ELF-1 (cell line): ENCODE results near the gene SLF1.
A peak's percentile ranks its signal among the peaks of the same experiment; 100 is the strongest.

Experiments
- DNase-seq: peaks from one replicate; pipeline ENCODE4 v3.0.0-alpha.2; 2016; ENCODE audit warnings: low read depth, low spot score

SLF1 gene

DNA sequence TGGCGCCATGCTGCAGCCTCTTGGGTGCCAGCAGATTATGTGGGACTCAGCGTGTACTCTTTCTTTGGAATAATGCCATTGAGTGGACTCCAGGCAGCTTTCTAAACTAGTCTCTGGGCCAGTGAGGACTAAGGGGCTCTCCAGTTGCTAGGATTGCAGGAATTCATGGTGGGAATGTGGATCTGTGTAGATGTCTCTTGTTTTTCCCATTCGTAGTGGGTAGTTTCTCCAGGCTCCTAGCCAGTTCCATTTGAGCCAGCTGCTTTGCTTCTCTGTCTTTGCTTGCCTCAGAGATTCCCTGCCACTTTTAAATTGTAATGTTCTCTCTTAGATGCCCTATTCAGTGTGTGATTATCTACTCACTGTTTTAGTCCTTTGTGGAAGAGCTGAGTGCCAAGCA is 42.6 kb downstream of the SLF1 start:
- no peak for DNase-seq

DNA sequence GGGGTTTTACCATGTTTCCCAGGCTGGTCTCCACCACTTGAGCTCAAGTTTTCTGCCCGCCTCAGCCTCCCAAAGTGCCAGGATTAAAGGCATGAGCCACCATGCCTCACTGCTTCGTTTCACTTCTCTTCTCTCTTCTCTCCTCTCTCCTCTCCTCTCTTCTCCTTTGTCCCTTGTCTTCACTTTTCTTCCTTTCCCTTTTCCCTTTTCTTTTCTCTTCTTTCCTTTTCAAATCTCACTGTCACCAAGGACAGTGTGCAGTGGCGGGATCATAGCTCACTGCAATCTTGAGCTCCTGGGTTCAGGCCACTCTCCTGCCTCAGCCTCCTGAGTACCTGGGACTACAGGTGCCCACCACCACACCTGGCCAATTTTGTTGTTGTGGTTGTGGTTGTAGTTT is 49.5 kb downstream of the SLF1 start:
- DNase-seq = no peak

DNA sequence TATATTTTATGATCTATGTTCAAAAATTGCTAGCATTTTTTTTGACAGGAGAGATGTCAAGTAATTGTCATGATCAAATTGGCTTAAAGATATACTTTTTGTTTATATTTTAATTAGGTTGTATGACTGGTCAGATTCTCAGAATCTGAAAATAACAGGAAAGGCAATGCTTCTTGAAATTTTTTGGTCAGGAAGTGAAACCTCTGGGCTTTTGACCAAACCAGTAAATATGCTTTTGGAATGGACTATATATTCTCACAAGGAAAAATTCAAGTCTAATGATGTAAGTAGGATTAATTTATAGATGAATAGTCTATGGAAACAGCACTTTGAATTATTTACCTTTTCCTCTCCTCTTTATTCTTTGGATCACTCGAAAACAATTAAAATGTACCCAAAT is 52.3 kb downstream of the SLF1 start:
- no peak for DNase-seq

DNA sequence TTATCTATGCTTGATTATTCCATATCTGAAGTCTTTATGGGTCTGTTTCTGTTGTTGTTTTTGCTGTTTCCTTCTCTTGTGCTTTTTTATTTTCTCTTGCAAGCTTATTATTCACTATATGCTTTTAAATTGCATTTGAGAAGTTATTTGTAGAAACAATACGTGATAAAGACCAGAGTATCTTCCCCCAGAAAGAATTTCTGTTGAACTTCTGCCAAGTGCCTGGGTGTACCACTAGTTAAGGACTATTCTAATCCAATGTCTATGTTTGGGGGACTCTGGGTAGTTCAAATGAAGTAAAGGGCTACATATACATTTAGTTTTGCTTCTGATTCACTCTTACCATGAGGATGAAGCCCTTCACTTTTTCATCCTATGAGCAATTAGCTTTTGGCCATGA is 54.3 kb downstream of the SLF1 start:
- no peak for DNase-seq

DNA sequence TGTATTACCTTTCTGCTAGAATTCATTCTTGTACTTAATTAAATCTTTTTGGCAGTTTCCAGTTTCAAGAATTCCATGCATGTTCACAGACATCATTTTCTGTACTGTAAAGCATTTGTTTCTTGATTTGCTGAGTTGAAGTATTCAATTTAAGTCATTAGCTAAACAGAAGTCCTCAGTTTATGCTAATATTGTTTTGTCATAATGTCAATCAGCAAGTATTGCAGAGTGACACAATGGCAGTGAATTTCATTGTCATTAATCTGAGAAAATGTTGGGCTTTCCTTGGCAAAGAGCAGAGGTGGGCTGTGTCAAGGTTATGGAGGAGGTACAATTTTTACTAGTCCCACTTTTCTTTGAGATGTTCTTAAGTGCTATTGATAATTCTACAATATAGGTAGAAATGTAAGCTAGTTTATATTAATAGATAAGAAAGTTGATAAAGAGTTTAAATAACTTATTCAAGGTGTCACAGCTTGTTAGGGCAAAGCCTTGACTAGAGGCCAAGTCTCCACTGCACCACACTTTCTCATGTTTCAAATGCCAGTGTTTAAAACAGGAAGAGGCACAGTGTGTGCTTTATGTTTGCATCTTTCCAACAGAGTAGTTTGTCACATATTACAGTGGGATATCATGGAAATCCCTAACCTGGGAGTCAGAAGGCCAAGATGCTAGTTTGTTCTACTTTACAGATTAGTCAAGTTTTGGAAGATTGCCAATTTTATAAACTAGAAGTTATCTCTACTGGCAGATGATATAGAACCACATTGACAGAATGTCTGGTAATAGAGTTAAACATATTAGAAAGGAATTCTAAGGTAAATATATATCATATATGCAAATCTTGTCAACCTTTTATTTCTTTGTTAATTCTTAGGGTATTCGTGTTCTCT is 56.3 kb downstream of the SLF1 start:
- no peak for DNase-seq

DNA sequence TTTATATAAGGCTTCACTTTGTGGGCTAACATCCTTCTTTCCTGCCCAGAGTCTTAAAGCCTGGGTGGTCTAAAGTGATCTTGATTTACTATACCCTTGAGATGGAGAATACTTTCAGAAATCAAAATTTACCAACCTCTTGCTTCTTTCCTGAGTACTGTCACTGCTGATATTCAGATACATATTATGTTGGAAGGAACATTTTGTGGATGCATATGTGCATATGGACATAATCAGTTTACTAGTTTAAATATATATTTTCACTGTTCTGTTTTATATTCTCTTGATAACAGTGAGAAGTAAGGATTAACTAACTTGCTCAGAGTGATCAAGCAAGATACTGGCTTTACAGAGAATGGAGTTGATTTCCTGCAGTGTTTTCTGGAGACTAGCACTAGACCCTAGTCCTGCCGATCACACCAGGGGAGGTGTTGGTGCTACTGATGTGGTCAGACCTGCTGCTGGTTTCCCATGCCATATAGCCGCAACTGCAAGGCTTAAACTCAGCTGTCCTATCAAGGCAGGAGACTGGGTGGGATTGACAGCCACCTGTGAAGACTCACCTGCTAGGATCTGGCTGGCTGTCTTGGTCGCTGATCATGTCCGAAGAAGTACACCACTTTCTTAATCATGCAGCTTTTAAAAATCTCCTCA is 57.6 kb downstream of the SLF1 start:
- no peak for DNase-seq

DNA sequence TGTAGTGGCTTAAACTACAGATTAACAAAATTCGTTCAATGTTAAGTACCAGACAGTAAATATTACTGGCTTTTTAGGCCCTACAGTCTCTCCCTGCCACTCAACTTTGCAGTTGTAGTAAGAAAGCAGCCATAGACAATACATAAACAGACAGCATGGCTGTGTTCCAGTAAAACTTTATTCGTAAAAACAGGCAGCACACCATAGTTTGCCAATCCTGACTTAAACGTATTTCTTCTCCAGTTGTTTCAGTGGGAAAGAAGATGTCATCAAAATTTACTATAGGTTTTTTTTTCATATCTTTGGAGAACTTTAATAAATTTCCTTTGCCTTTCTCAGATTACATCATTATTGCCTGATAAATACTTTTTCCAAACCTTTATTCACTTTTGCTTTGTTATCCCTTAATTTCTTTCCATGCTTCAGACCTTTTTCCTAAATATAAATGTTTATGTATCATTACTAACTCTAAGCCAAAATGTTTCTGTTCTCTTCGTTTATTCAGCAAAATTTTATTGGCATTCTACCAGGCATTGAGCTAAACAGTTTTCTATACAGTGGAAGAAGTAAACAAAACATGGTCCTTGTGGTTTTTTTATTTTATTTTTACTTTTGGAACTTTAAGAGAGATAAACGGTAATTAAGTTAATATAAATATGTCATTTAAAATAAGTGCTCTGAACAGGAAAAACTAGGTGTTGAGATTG is 64.5 kb downstream of the SLF1 start:
- DNase-seq = no peak

DNA sequence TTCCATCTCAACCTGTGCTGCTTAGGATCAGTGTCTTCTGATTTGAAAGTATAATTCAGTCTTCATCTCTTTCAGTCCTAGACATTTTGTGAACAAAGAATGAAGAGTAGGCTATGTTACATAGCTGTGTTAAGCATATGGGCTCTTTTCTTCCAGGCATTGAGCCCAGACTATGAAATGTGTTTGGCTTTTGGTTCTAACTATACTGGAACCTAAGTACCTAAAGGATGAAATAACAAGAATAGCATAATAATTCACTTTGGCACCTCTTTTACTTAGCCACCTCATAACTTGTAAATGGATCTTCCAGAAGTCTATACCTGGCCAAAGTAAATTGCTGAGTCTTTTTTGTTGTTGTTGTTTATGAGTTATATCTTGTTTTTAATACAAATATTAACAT is 71.4 kb downstream of the SLF1 start:
- no peak for DNase-seq

DNA sequence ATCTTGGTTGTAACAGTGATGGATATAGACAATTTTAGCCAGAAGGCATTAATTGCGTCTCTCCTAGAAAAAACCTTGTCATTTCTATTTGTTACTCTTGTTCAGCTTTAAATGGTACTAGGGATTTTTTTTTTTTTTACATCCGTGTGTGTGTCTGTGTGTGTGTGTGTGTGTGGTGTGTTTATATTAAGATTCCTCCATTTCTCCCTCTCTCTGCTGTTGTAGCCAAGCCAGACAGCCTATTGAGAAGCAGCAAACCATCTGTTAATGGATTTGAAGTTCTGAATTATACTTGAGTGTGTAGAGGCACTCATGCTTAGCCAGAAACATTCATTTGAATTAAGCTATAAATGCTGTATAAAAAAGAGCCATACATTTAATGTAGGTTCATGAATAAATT is 72.3 kb downstream of the SLF1 start:
- no peak for DNase-seq

DNA sequence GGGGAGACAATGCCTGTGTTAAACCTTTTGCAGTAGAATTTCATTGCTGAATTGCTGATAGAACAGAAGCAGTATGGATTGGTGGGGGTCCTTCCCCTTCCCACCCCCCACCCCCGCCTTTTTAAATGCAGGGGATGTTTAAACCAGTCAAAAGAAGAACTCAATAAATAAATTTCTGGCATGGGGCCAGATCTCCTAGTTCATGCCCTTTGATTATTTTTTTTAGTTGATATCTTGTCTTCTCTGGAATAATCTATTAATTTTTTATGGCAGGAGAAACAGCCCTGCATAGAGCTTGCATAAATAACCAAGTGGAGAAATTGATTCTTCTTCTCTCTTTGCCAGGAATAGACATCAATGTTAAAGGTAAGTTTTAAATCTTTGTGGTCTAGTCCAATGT is 72.8 kb downstream of the SLF1 start:
- no peak for DNase-seq

DNA sequence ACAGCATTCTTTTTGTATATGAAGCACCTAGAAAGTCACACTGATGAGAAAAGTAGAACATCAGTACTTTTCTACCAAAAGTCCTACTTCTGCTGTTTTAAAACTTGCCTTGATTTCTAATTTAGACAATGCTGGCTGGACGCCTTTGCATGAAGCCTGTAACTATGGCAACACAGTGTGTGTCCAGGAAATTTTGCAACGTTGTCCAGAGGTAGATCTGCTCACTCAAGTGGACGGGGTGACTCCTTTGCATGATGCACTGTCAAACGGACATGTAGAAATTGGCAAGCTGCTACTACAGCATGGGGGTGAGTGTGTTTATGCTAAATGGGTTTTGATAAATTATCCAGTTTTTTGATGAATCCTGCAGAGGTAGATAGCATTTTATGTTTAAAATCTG is 73.5 kb downstream of the SLF1 start:
- DNase-seq = no peak

DNA sequence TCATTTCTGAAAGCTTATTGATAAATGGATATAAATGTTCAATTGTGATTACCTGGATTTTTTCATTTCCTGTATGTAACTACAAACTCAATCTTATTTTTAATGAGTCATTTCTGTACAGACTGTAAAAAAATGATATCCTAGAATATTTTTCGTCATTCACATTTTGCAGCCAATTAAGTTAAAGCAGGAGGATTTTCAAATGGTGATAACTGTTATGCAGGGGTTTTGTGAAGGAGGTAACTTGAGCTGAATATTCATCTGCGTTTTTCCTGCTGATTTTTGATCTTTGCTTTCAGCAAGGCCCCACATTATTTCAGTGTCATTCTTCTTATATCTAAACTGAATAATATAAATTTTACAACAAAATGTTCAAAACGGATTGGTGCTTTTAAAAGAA is 74.1 kb downstream of the SLF1 start:
- DNase-seq = no peak

DNA sequence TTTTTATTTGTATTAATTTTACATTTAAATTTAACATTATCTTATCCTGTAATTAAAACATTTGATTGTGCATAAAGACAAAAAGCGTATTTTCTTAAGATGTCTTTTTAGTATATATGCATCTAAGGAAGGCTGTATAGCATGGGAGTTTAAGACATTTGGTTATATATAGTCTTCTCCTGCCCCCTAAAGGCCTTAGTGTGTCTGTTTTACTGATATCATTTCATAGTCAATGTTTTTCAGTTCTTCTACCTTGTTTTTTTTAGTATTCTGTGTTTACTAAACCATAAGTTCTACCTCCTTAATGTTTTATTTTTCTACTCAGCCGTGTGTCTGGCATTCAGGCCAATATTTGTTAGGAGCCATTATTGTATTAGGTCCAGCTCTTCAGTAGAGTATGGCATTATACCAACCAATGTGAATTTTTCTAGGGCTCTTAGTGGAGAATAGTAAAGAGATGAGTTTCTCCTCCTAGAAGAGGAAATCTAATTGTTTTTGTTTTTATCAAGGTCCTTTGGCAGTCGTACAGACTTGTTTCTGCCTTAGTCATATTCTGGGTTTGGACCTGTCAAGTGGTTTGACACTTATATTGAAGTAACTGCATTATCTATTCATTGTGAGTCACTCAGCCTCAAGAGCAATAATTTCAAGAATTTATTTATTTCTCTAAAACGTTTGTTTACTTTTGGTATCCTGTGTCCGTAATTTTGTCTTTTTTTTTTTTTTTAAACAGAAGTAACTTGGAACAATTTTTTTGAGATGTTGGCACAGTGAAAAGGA is 74.8 kb downstream of the SLF1 start:
- no peak for DNase-seq

DNA sequence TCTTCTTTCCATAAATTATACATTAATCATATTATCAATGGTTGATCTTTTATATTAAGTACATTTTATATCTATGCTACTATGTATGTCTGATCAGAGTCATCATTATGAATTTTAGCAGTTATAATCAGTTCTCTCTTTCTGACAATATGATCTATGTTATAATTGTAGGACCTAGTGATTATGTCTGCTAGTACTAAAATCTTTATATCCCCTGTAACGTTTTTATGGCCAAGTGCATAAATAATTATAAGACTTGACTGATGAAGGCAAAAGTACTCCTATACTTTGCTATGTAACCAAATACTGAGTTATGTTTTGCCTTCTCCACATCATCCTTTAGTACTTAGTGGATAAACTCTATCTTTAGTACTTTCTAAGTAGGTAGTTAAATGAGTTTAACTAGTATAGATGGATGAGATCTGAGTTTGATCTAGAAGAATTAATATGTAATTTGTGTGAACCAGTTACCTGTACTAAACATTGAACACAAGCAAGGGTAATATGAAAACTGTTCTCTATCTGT is 75.4 kb downstream of the SLF1 start:
- no peak for DNase-seq

DNA sequence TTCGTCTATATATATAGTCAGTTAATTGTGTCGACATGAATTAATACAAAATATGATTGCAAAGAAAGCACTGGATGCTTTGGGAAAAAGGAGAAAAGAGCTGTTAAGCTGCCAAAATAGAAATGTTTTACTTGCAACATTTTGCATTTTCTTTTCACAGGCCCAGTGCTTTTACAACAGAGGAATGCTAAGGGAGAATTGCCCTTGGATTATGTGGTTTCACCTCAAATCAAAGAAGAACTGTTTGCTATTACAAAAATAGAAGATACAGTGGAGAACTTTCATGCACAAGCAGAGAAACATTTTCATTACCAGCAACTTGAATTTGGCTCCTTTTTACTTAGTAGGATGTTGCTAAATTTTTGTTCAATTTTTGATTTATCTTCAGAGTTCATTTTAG is 76.2 kb downstream of the SLF1 start:
- no peak for DNase-seq

DNA sequence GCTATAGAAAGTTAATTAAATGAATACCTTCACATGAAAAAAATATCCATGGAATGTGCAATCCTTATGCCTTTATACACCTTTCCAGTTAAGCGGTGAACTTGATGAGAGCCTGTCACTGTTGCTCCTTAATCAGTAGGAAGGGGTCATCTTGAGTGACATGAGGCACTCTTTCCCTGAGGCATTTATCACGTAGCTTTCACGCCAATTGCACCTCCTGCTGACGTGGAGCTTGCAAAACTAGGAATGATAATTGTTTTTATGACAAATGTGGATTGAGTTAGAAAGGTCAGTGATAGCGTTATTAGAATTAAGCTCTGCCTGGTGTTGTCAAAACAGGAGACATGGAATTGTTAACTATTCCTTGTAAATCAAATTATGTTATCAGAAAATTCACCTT is 79.7 kb downstream of the SLF1 start:
- DNase-seq = peak; percentile 10

DNA sequence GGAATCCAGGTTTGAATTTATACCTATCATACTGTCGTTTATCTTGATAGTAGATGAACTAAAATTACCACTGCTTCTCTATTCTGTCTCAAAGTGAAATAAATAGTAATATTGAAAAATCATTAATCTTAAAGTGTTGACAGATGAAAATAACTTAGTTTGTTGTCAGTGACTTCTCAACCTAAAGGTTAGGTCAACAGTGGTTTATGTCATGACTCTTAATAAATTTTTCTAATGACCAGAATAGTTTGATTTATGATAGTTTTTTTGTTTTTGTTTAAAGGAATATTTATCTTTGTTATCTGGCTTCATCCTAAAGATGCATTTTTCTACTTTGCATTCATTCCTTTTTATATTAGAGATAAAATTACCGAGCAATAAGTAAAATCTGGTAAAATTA is 81.1 kb downstream of the SLF1 start:
- DNase-seq = no peak

DNA sequence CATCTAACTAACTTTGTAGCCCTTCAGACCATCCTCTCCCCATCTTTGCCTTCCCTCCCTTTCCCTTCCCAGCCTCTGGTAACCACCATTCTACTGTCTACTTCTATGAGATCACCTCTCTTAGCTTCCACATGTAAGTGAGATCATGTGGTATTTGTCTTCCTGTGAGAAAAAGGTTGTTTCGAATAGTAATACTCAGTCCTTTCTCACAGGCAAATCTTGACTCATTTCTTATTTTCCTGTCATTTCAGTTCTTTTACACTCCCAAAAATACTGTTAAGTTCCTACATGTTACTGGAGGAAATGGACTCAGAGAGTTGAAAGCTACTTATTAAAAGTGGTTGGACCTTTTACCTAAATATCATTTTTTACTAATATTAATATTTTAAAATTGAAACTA is 82.1 kb downstream of the SLF1 start:
- no peak for DNase-seq

DNA sequence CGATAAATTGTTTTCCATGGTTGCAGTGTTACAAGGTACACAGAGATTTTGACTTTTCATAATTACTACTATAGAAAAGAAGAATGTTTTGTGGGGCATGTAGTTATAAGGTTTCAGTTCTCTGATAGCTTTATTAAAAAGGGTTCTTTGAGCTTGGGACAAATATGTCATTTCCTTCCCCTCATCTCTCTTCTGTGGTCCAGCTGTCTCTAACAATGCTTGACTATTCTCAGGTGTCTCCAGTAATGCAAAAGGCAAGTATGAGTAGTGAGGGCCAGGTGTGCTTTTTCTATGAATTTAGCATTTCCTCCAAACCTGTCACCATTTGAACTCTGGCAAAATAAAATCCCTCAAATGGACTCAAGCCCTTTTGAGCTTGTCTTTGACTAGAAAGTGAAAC is 84.3 kb downstream of the SLF1 start:
- DNase-seq = no peak

DNA sequence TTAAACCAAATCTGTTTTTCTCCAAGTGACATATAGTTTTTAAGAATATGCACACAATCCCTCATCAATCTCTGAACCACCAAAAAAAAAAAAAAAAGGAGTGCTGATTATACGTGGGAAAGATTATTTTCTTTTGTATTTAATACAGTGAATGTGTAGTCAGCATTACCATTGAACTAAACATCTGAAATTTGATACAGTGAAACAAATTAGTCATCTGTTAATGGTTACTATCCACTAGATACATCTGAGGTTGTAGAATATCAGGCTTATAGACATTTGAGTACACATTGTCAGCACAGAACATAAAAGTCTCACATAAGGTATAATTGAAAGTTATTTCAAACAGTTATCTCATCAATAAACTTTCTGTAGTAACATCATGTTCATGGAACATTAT is 87.0 kb downstream of the SLF1 start:
- DNase-seq = no peak

DNA sequence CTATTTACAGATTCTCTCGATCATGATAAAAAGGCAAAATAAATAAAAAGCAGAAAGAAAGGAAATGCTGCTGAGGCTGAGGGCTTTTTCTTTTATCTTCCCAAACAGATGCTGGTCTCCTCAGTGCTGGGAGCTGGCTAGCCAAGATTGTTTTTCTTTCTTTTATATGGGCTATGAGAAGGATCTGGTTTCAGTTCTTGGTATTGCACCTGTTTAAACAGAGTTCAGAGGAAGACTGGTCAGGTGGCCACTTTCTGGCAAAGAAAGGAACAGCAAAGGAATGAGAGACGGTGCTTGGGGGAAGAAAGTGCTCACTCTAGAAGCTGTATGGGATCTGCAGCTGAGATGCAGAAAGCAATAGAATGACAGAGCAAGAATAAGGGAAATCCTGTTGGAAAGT is 88.9 kb downstream of the SLF1 start:
- DNase-seq = no peak

DNA sequence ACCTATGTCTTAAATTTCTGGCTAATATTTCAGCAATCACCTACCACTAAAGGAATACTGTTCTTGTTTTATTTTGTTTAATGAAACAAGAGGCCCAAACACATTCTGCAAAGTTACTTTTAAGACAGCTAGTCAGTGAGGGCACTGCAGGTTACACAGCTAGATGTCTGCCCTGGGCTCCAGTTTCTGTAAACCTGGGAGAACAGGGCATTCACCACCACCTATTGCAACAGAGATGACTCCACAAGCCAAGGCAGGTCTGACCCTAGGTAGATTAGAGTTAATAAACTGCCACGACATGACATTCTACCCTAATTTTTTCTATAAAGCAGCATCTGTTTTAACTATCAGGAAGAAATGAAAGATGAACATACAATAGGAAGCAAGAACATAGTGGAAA is 90.8 kb downstream of the SLF1 start:
- DNase-seq = no peak
